ENCODE results near the gene SUZ12. TPM values are rescaled to one million over a fixed set of nuclear protein-coding genes. Genes with fewer than 3 reads are reported as not detected.
A peak's percentile ranks its signal among the peaks of the same experiment; 100 is the strongest.
"Not testable (repeated sequence)": the region's sequence is repeated elsewhere in the genome, so short reads cannot be mapped to it uniquely, and the experiment has no call there.

The SUZ12 gene
- total RNA-seq, 2 donors from 2014 or later: 12.0 to 12.4 TPM

GRCh38 chr17:31919802-31920525 lies 16.8 kb upstream of the SUZ12 start:
- TF ChIP-seq CTCF (IDR thresholded peaks at IDR 0.05): no peak
- Histone ChIP-seq H3K9me3 (no peaks in the 10 kb centered on the region), H3K36me3 (no peaks in the 10 kb centered on the region), H3K4me3 (no peak overlapping the region), H3K27me3 (peaks cover 0 to 5% of the 10 kb centered on the region in 2 donors), H3K4me1 (no peaks in the 10 kb centered on the region), H3K27ac (no peak overlapping the region)
- no peak for DNase-seq (ENCODE audit: low spot score)

GRCh38 chr17:31926100-31926729 lies 10.6 kb upstream of the SUZ12 start:
- Histone ChIP-seq H3K4me3 (no peak overlapping the region), H3K36me3 (no peaks in the 10 kb centered on the region), H3K9me3 (no peaks in the 10 kb centered on the region), H3K27ac (no peak overlapping the region), H3K27me3 (no peaks in the 10 kb centered on the region), H3K4me1 (no peaks in the 10 kb centered on the region)
- no peak for TF ChIP-seq CTCF (IDR thresholded peaks at IDR 0.05)
- DNase-seq (ENCODE audit: low spot score): no peak

- H3K27ac ChIP-seq: no peak overlapping the region
- H3K36me3 ChIP-seq: no peaks in the 10 kb centered on the region
- no peak for DNase-seq (ENCODE audit: low spot score)
- no peaks in the 10 kb centered on the region for H3K9me3 ChIP-seq
- H3K4me3 ChIP-seq: no peak overlapping the region
- no peaks in the 10 kb centered on the region for H3K27me3 ChIP-seq
- TF ChIP-seq CTCF (IDR thresholded peaks at IDR 0.05): no peak
- H3K4me1 ChIP-seq: no peaks in the 10 kb centered on the region
Observed at GRCh38 chr17:31931756-31932155, 5.1 kb upstream of the SUZ12 start.

- H3K9me3 ChIP-seq: no peaks in the 10 kb centered on the region
- no peak overlapping the region for H3K4me3 ChIP-seq
- peak; percentile 9 for DNase-seq (ENCODE audit: low spot score)
- H3K36me3 ChIP-seq: no peaks in the 10 kb centered on the region
- peaks cover 0 to 10% of the 10 kb centered on the region in 2 donors for H3K4me1 ChIP-seq
- no peak for TF ChIP-seq CTCF (IDR thresholded peaks at IDR 0.05)
- no peaks in the 10 kb centered on the region for H3K27me3 ChIP-seq
- no peak overlapping the region for H3K27ac ChIP-seq
Observed at GRCh38 chr17:31935512-31935911, 1.3 kb upstream of the SUZ12 start.

GRCh38 chr17:31937926-31938641 lies 1.3 kb downstream of the SUZ12 start:
- H3K36me3 ChIP-seq; H3K27me3 ChIP-seq; H3K9me3 ChIP-seq; H3K27ac ChIP-seq; H3K4me1 ChIP-seq; DNase-seq (ENCODE audit: low spot score): not testable (repeated sequence)
- H3K4me3 ChIP-seq: peak overlapping the region in 1 of 2 donors; percentile 37

- not testable (repeated sequence) for H3K4me1 ChIP-seq, H3K9me3 ChIP-seq, H3K36me3 ChIP-seq, H3K27me3 ChIP-seq, H3K4me3 ChIP-seq, H3K27ac ChIP-seq
- DNase-seq (ENCODE audit: low spot score): peak; percentile 47
Observed at GRCh38 chr17:31941916-31942315, 5.1 kb downstream of the SUZ12 start.

- not testable (repeated sequence) for H3K9me3 ChIP-seq, H3K4me1 ChIP-seq, H3K27ac ChIP-seq, H3K36me3 ChIP-seq, H3K4me3 ChIP-seq, H3K27me3 ChIP-seq
- peak; percentile 28 for DNase-seq (ENCODE audit: low spot score)
Observed at GRCh38 chr17:31942396-31942795, 5.6 kb downstream of the SUZ12 start.

GRCh38 chr17:31951953-31952352 lies 15.1 kb downstream of the SUZ12 start:
- not testable (repeated sequence) for H3K4me3 ChIP-seq, H3K9me3 ChIP-seq, H3K4me1 ChIP-seq, H3K27ac ChIP-seq, H3K27me3 ChIP-seq
- peaks cover 11% of the 10 kb centered on the region for H3K36me3 ChIP-seq
- peak; percentile 16 for DNase-seq (ENCODE audit: low spot score)

GRCh38 chr17:31964131-31964530 lies 27.3 kb downstream of the SUZ12 start:
- not testable (repeated sequence) for H3K4me1 ChIP-seq, H3K9me3 ChIP-seq

More at GRCh38 chr17:31964131-31964530, 27.3 kb downstream of the SUZ12 start:
- H3K27me3 ChIP-seq; H3K4me3 ChIP-seq; DNase-seq (ENCODE audit: low spot score); H3K27ac ChIP-seq: not testable (repeated sequence)
- peaks cover 21% of the 10 kb centered on the region for H3K36me3 ChIP-seq
